Activated CD4-positive, alpha-beta T cell treated with anti-CD3 and anti-CD28 coated beads for 4 hours (primary cell): ENCODE measurements around the gene SIPA1L2.

Source experiments
- DNase-seq, 2 donors: peaks; one replicate each; pipeline ENCODE4 v3.0.0-alpha.2; 2020

The SIPA1L2 gene

DNA sequence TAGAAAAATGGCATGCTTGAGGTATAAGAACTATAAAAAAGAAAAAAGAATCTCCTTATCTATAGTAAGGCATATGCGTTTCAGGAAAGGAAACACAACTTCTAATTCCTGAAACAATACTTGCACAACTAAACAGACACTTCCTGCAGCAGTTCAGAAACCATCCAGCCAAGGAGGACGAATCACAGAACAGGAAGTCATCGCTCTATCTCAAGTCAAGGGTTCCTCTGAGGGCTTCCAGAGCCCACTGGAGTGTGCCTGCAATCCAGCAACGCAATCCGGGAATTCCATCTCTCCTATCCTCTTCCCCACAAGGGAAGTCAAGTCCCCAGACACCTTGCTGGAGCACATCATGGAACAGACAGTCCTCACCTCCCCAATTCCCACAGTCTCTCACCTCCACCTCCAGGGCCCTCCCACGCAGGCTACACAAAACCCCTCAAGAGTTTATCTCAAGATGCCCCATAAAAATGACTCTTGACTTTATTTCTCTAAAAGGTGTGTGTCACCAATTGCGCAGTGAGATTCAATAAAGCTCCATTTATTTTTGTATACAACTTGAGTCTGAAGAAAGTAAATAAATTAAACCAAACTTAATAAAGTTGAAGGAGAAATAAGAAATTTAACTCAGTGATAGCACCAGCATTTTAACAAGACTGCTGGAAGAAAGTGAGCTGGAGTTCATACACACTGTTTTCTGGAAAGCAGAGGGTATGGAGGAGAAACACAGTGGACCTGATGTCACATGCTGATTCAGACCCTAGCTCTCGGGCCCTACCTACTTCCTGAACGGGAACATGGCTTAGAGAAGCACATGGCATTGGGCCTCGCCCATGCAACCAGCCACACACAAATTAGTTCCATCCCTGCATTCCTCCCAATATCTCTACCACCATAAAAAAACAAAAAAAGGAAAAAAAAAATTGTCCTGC, 39.9 kb downstream of the SIPA1L2 start:
- DNase-seq: no peak

DNA sequence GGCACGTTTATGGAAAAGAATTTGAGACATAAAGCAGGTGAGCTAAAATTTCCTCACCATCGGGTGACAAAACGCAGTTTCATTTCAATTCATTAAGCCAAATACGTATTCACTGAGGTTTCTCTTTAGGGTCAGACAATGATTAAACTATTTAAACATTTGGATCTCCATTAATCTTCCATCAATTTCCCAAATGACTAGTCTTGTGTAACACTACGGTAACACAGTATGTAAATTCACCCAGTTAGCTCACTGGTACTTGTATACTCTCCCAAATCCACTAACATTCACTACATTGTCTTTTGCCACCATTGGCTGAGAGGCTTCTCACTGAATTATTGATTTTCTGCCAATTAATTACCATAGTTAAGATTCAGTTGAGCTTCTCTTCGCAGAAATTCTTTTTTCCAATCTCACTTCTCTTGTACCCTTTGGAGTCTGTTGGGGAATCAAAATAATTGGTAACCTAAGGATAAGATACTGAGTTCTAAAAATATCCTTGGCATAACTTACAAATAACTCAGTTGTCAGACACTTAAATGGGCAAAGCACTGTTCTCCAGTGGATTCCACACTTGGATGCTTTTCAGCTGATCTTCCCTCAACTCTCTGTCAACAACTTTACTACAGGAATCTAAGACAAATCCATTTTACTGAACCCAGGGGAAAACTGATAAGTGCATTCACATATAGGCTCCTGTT, 40.7 kb downstream of the SIPA1L2 start:
- no peak for DNase-seq

DNA sequence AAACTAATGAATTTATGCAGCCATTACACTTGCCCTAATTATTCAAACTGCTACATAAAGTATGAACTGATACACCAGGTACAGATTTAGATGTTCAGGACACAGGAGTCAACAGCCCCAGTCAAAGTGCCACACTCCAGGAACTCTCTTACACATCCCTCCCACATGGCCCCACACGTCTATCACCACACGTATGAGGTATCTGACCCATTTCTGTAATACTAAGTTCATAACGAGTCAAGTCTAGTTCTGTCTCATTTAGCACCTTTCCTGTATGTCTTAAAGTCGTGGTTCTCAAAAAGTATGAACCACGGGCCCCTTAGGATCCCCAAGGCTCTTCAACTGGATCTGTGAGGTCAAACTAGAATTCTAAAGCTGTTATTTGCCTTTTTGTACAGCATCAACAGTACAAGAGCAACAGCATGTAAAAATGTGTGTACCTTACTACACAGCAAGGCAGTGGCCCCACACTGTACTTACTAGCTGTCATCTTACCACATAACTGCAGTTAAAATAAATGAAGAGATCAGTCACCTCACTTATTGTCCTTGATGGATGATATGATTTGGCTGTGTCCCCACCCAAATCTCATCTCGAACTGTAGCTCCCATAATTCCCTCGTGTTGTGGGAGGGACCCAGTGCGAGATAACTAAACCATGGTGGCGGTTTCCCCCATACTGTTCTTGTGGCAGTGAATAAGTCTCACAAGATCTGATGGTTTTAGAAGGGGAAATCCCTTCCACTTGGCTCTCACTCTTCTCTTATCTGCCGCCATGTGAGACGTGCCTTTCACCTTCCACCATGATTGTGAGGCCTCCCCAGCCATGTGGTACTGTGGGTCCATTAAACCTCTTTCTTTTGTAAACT, 42.6 kb downstream of the SIPA1L2 start:
- no peak for DNase-seq

DNA sequence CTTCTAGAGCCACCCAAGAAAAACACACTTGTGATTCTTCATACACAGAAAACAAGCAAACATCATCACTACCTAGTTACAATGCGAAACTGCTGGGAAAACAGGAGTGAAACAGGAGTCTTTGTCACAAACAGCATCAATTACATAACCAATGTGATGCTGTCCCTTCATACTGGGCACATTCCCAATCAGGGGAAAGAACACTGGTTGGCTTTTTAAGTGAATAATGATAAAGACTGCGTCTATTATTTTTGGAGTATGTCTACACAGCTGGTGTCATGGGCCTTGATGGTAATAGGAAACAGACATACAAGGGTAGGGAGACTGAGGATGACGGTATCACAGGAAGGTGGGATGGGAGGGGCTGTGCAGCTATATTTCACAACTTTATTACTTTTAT, 43.3 kb downstream of the SIPA1L2 start:
- no peak for DNase-seq

DNA sequence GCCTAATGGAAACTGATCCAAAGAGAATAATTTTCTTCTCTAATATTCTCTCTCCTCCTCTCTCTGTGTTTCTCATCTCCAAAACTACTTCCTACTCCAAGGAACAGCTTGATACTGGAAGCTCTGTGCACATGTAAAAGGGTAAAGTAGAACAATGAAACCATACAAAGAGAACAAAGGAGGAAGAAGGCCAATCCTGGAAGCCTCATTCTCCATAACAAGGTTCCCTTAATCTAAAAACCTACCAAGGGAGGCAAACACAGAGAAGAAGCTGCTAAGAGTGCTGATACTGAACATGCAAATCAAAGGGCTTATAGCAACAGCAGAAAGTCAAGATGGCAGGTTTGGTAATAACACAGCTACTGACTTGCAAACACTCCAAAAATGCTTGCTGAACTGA, 44.4 kb downstream of the SIPA1L2 start:
- DNase-seq: no peak

DNA sequence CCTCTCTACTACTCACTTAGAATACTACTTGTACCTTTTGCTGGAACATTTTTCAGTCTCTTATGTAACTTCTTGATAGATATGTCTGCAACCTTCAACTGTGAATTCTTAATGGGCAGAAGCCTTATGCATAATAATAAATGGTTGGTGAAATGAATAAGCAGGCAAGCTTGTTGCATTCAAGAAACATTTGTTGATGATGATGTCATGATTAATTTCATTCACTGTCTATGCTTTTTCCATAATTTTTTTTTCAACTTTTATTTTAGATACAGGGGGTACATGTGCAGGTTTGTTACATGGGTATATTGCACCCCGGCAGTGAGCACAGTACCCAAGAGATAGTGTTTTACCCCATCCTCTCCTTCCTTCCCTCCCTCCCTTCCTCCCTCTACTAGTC, 48.0 kb downstream of the SIPA1L2 start:
- no peak for DNase-seq
